Iris pigment epithelial cell (primary cell): Measurements from ENCODE around the gene CD248.

ENCODE experiments used
- DNase-seq: peaks from one replicate; pipeline ENCODE4 v3.0.0-alpha.2; 2011; ENCODE audit warnings: low read depth

The CD248 gene

GRCh38 chr11:66341502-66342126 lies 24.8 kb upstream of the CD248 start:
- no peak for DNase-seq

- DNase-seq = no peak
Observed at GRCh38 chr11:66340596-66341501, 24.0 kb upstream of the CD248 start.

- DNase-seq = no peak
Observed at GRCh38 chr11:66339686-66340483, 23.0 kb upstream of the CD248 start.

GRCh38 chr11:66339162-66339675 lies 22.4 kb upstream of the CD248 start:
- DNase-seq = no peak

GRCh38 chr11:66338276-66339161 lies 21.7 kb upstream of the CD248 start:
- DNase-seq = no peak

GRCh38 chr11:66337103-66337899 lies 20.5 kb upstream of the CD248 start:
- DNase-seq = peak; percentile 47

GRCh38 chr11:66336234-66337102 lies 19.6 kb upstream of the CD248 start, which contains the start of gene RIN1:
TSS of gene RIN1 (minus strand) at chr11:66336434. CDS start at chr11:66336402, 32 bp downstream.
- DNase-seq = peak; percentile 98

- DNase-seq = peak; percentile 71
Observed at GRCh38 chr11:66335531-66336233, 18.8 kb upstream of the CD248 start.

GRCh38 chr11:66334605-66335442 lies 18.0 kb upstream of the CD248 start:
- DNase-seq = no peak

GRCh38 chr11:66333896-66334604 lies 17.2 kb upstream of the CD248 start:
- DNase-seq = no peak

GRCh38 chr11:66333220-66333877 lies 16.5 kb upstream of the CD248 start:
- DNase-seq = no peak

GRCh38 chr11:66332371-66333219 lies 15.8 kb upstream of the CD248 start:
- DNase-seq = no peak

- no peak for DNase-seq
Observed at GRCh38 chr11:66331542-66332370, 14.9 kb upstream of the CD248 start.

GRCh38 chr11:66330931-66331330 lies 14.1 kb upstream of the CD248 start:
- DNase-seq = no peak
